Esophagus (tissue), 2 donors: ENCODE measurements around the gene HNRNPH2. TPM values are rescaled to one million over a fixed set of nuclear protein-coding genes. Genes with fewer than 3 reads are reported as not detected.

Source experiments
- H3K27ac ChIP-seq, 2 donors: one replicate each; pipeline ENCODE4 v1.5.1; 2013; ENCODE audit warnings: low read depth in 2 of 2, mild to moderate bottlenecking in 2 of 2, inconsistent platforms in 1 of 2, low read length in 1 of 2, moderate library complexity in 1 of 2
- H3K27me3 ChIP-seq, 2 donors: one replicate each; pipeline ENCODE4 v1.6.1; 2013; ENCODE audit warnings: low read length in 2 of 2, control low read depth in 1 of 2, mild to moderate bottlenecking in 1 of 2; ENCODE audit not compliant: insufficient read depth in 2 of 2, control insufficient read depth in 1 of 2
- H3K36me3 ChIP-seq, 2 donors: one replicate each; pipeline ENCODE4 v1.6.1; 2013; ENCODE audit warnings: low read length in 1 of 2; ENCODE audit not compliant: control insufficient read depth in 2 of 2, insufficient read depth in 2 of 2
- H3K4me1 ChIP-seq, 2 donors: one replicate each; pipeline ENCODE4 v1.6.1; 2013; ENCODE audit warnings: low read length in 1 of 2; ENCODE audit not compliant: control insufficient read depth in 2 of 2, insufficient read depth in 2 of 2
- H3K4me3 ChIP-seq, 2 donors: one replicate each; pipeline ENCODE4 v1.5.1; 2013; ENCODE audit warnings: low read length in 2 of 2, mild to moderate bottlenecking in 2 of 2, low read depth in 1 of 2, moderate library complexity in 1 of 2
- H3K9me3 ChIP-seq, 2 donors: one replicate each; pipeline ENCODE4 v1.6.1; 2013; ENCODE audit warnings: mild to moderate bottlenecking in 2 of 2, low read depth in 1 of 2, low read length in 1 of 2, moderate library complexity in 1 of 2; ENCODE audit not compliant: control insufficient read depth in 2 of 2, insufficient read depth in 1 of 2
- WGBS, 2 donors: extraction: QIAGEN DNeasy Blood & Tissue Kit; methylation state at CpG; one replicate each; pipeline ENCODE4 v1.1.7; 2013; 5-methylcytosine and 5-hydroxymethylcytosine counted together
- polyA plus RNA-seq, 2 donors: library from polyadenylated mRNA; stranded (reverse); fragments of 200-250 nt; gene quantifications; one replicate each; pipeline ENCODE4 v1.2.3, GENCODE V29; 2013
- donor health status: healthy with polysubstance abuse.
- donor health status: Bipolar disorder and iron deficiency.

Gene HNRNPH2
- polyA plus RNA-seq, 2 donors = 31.5 to 51.5 TPM

- WGBS, 2 donors = 76 to 80% methylated on average over 10 of the region's 10 CpGs
- no peaks in the 10 kb centered on the region for H3K27me3 ChIP-seq
- no peak overlapping the region for H3K27ac ChIP-seq
- H3K4me3 ChIP-seq = no peak overlapping the region
- H3K36me3 ChIP-seq = peaks cover 0 to 7% of the 10 kb centered on the region in 2 donors
- peaks cover 0 to 3% of the 10 kb centered on the region in 2 donors for H3K4me1 ChIP-seq
- no peaks in the 10 kb centered on the region for H3K9me3 ChIP-seq
Measured at GRCh38 chrX:101411984-101412383, 4.0 kb downstream of the HNRNPH2 start.

GRCh38 chrX:101415180-101416145 is 7.4 kb downstream of the HNRNPH2 start:
- H3K4me3 ChIP-seq = no peak overlapping the region
- 24 to 34% methylated on average over 12 of the region's 12 CpGs for WGBS, 2 donors
- peaks cover 0 to 7% of the 10 kb centered on the region in 2 donors for H3K36me3 ChIP-seq
- peak overlapping the region in 1 of 2 donors; percentile 41 for H3K27ac ChIP-seq
- H3K27me3 ChIP-seq = no peaks in the 10 kb centered on the region
- no peaks in the 10 kb centered on the region for H3K9me3 ChIP-seq
- peaks cover 0 to 3% of the 10 kb centered on the region in 2 donors for H3K4me1 ChIP-seq

- H3K27ac ChIP-seq = no peak overlapping the region
- WGBS, 2 donors = 85 to 90% methylated on average over 7 of the region's 7 CpGs
- no peak overlapping the region for H3K4me3 ChIP-seq
- H3K36me3 ChIP-seq = peaks cover 0 to 7% of the 10 kb centered on the region in 2 donors
- H3K27me3 ChIP-seq = no peaks in the 10 kb centered on the region
- H3K4me1 ChIP-seq = peaks cover 0 to 3% of the 10 kb centered on the region in 2 donors
- no peaks in the 10 kb centered on the region for H3K9me3 ChIP-seq
Measured at GRCh38 chrX:101416691-101417090, 8.7 kb downstream of the HNRNPH2 start.

- no peaks in the 10 kb centered on the region for H3K27me3 ChIP-seq
- H3K27ac ChIP-seq = no peak overlapping the region
- H3K9me3 ChIP-seq = no peaks in the 10 kb centered on the region
- H3K4me3 ChIP-seq = peak overlapping the region in 1 of 2 donors; percentile 59
- WGBS, 2 donors = 63 to 68% methylated on average over 4 of the region's 4 CpGs
- peaks cover 0 to 5% of the 10 kb centered on the region in 2 donors for H3K36me3 ChIP-seq
- peaks cover 0 to 3% of the 10 kb centered on the region in 2 donors for H3K4me1 ChIP-seq
Measured at GRCh38 chrX:101417190-101417589, 9.2 kb downstream of the HNRNPH2 start.

- Histone ChIP-seq H3K4me1 (peaks cover 0 to 3% of the 10 kb centered on the region in 2 donors), H3K27ac (peak overlapping the region; percentile 83 to 84), H3K4me3 (peak overlapping the region; percentile 59 to 68), H3K27me3 (no peaks in the 10 kb centered on the region), H3K36me3 (no peaks in the 10 kb centered on the region), H3K9me3 (no peaks in the 10 kb centered on the region)
- whole genome bisulfite sequencing, 2 donors = 1 to 25% methylated on average over 55 to 56 of the region's 56 CpGs
Measured at GRCh38 chrX:101417981-101418841, 10.2 kb downstream of the HNRNPH2 start.

GRCh38 chrX:101419489-101419888 is 11.5 kb downstream of the HNRNPH2 start:
- no peaks in the 10 kb centered on the region for H3K36me3 ChIP-seq
- H3K4me3 ChIP-seq = no peak overlapping the region
- H3K27me3 ChIP-seq = no peaks in the 10 kb centered on the region
- H3K4me1 ChIP-seq = peaks cover 0 to 3% of the 10 kb centered on the region in 2 donors
- H3K9me3 ChIP-seq = no peaks in the 10 kb centered on the region
- H3K27ac ChIP-seq = no peak overlapping the region
- 42 to 85% methylated on average over 2 of the region's 2 CpGs for WGBS, 2 donors

- Histone ChIP-seq H3K27ac (no peak overlapping the region), H3K9me3 (no peaks in the 10 kb centered on the region), H3K4me3 (no peak overlapping the region), H3K27me3 (no peaks in the 10 kb centered on the region), H3K36me3 (no peaks in the 10 kb centered on the region), H3K4me1 (no peaks in the 10 kb centered on the region)
- 88 to 95% methylated on average over 2 of the region's 2 CpGs for WGBS, 2 donors
Measured at GRCh38 chrX:101427954-101428353, 19.9 kb downstream of the HNRNPH2 start.

GRCh38 chrX:101429934-101430333 is 21.9 kb downstream of the HNRNPH2 start:
- H3K4me3 ChIP-seq = no peak overlapping the region
- H3K4me1 ChIP-seq = no peaks in the 10 kb centered on the region
- H3K27ac ChIP-seq = no peak overlapping the region
- WGBS, 2 donors = 79 to 84% methylated on average over 1 of the region's 1 CpG
- H3K36me3 ChIP-seq = no peaks in the 10 kb centered on the region
- H3K9me3 ChIP-seq = no peaks in the 10 kb centered on the region
- H3K27me3 ChIP-seq = no peaks in the 10 kb centered on the region

GRCh38 chrX:101430457-101431078 is 22.5 kb downstream of the HNRNPH2 start:
- Histone ChIP-seq H3K9me3 (no peaks in the 10 kb centered on the region), H3K4me1 (no peaks in the 10 kb centered on the region), H3K27me3 (no peaks in the 10 kb centered on the region), H3K4me3 (no peak overlapping the region), H3K27ac (no peak overlapping the region), H3K36me3 (no peaks in the 10 kb centered on the region)
- WGBS, 2 donors = 80 to 98% methylated on average over 2 of the region's 2 CpGs
